A549 (cell line): ENCODE results near the gene USH1G. TPM values are rescaled to one million over a fixed set of nuclear protein-coding genes. Genes with fewer than 3 reads are reported as not detected.

ENCODE experiments used
- ATAC-seq, 2 experiments: fragments of 200-7000 bp in 1 of 2; fragments of >200 bp in 1 of 2; cut with Nextera tagmentation in 1 of 2; cut with Tn5 transposase in 1 of 2; 3 replicates each; pipeline versions ENCODE4 v1.8.0 to v1.9.1; 2018 to 2020; ENCODE audit warnings: mild to moderate bottlenecking in 1 of 2, moderate library complexity in 1 of 2
- CTCF ChIA-PET: fragments of 300-600 bp; sonication (Branson Sonifier 250); formaldehyde crosslinking; extraction: SDS; loops from one replicate; lab custom pipeline; 2021; ENCODE audit warnings: antibody characterized with exemption, inconsistent platforms; lab: Yijun Ruan, JAX
- POLR2A ChIA-PET: fragments of 350-600 bp; formaldehyde crosslinking; extraction: SDS; loops from one replicate; lab custom pipeline; 2021; ENCODE audit warnings: antibody characterized with exemption, inconsistent platforms; lab: Yijun Ruan, JAX
- DNase-seq, 2 experiments: peaks; one replicate each; pipeline versions ENCODE4 v3.0.0 to v3.0.0-alpha.2; 2011 to 2016; ENCODE audit warnings: low read depth in 1 of 2, low spot score in 1 of 2
- FAIRE-seq: peaks from 2 replicates; lab custom pipeline; 2011; peaks lifted over from hg19 to GRCh38; lab: Jason Lieb, UNC
- H3K27ac ChIP-seq, 2 experiments: fragments of >200 bp; sonication (Bioruptor Twin); formaldehyde crosslinking; 3 replicates each; pipeline ENCODE4 v1.5.1; 2016 to 2017
- H3K4me1 ChIP-seq: fragments of >200 bp; sonication (Bioruptor Twin); formaldehyde crosslinking; 3 replicates; pipeline ENCODE4 v1.6.1; 2016
- H3K4me2 ChIP-seq: fragments of >200 bp; sonication (Bioruptor Twin); formaldehyde crosslinking; 3 replicates; pipeline ENCODE4 v1.6.1; 2016
- H3K4me3 ChIP-seq: fragments of >200 bp; sonication (Bioruptor Twin); formaldehyde crosslinking; 3 replicates; pipeline ENCODE4 v1.5.1; 2016
- H3K9me3 ChIP-seq: fragments of >200 bp; sonication (Bioruptor Twin); formaldehyde crosslinking; 3 replicates; pipeline ENCODE4 v1.6.1; 2016
- BHLHE40 ChIP-seq: IDR thresholded peaks from 2 replicates; pipeline ENCODE4 v1.6.1; 2012; ENCODE audit warnings: low read depth, low read length, inconsistent platforms
- CEBPB ChIP-seq, 2 experiments: fragments of >200 bp in 1 of 2; sonication (Bioruptor Twin) in 1 of 2; formaldehyde crosslinking in 1 of 2; IDR thresholded peaks; 2 replicates each; pipeline ENCODE4 v1.6.1; 2012 to 2016
- CHD4 ChIP-seq: fragments of 200-600 bp; sonication (generic); IDR thresholded peaks from 2 replicates; pipeline ENCODE4 v1.6.1; 2016; ENCODE audit warnings: antibody characterized with exemption, mild to moderate bottlenecking, borderline replicate concordance
- ESRRA ChIP-seq: fragments of 150-350 bp; IDR thresholded peaks from 2 replicates; pipeline ENCODE4 v1.6.1; 2014; ENCODE audit warnings: mild to moderate bottlenecking, low read length, borderline replicate concordance
- FOSL2 ChIP-seq, 2 experiments: fragments of 450-650 bp in 1 of 2; fragments of >200 bp in 1 of 2; sonication (Bioruptor Twin) in 1 of 2; formaldehyde crosslinking; IDR thresholded peaks; 2 replicates each; pipeline versions ENCODE4 v1.5.0 to v1.6.1; 2016 to 2020; ENCODE audit warnings: mild to moderate bottlenecking in 1 of 2, moderate library complexity in 1 of 2
- HEYL ChIP-seq: fragments of 250-450 bp; sonication (Bioruptor Pico); IDR thresholded peaks from 2 replicates; pipeline ENCODE4 v1.8.0; 2021; ENCODE audit warnings: mild to moderate bottlenecking, moderate library complexity
- HOXA7 ChIP-seq: fragments of 250-450 bp; sonication (Bioruptor Pico); IDR thresholded peaks from 2 replicates; pipeline ENCODE4 v1.5.0; 2020; ENCODE audit warnings: mild to moderate bottlenecking, moderate library complexity
- KDM1A ChIP-seq: fragments of 200-600 bp; sonication (generic); IDR thresholded peaks from 2 replicates; pipeline ENCODE4 v1.6.1; 2016; ENCODE audit warnings: low read depth, mild to moderate bottlenecking
- KDM5A ChIP-seq: fragments of 200-600 bp; sonication (generic); IDR thresholded peaks from 2 replicates; pipeline ENCODE4 v1.6.1; 2016; ENCODE audit warnings: antibody characterized with exemption, mild to moderate bottlenecking
- MAFK ChIP-seq: fragments of 450-650 bp; IDR thresholded peaks from 2 replicates; pipeline ENCODE4 v1.6.1; 2014; ENCODE audit not compliant: partially characterized antibody
- MAZ ChIP-seq: fragments of 150-350 bp; IDR thresholded peaks from 2 replicates; pipeline ENCODE4 v1.6.1; 2014; ENCODE audit warnings: antibody characterized with exemption, low read depth, low read length, borderline replicate concordance
- MYC ChIP-seq: IDR thresholded peaks from 2 replicates; pipeline ENCODE4 v1.6.1; 2012; ENCODE audit warnings: mild to moderate bottlenecking, inconsistent platforms, low read length, improper control_type of control experiment, borderline replicate concordance
- NFE2L2 ChIP-seq: fragments of 150-350 bp; conservative IDR thresholded peaks from 2 replicates; pipeline ENCODE4 v1.6.1; 2014; ENCODE audit warnings: low read length
- NR3C1 ChIP-seq: fragments of >200 bp; sonication (Bioruptor Twin); formaldehyde crosslinking; IDR thresholded peaks from 3 replicates; pipeline ENCODE4 v1.6.1; 2017
- PBX3 ChIP-seq: IDR thresholded peaks from 2 replicates; pipeline ENCODE4 v1.6.1; 2012
- PHF8 ChIP-seq: fragments of 200-600 bp; sonication (generic); IDR thresholded peaks from 2 replicates; pipeline ENCODE4 v1.6.1; 2016; ENCODE audit warnings: low read depth, mild to moderate bottlenecking, antibody characterized with exemption, moderate library complexity, borderline replicate concordance
- RAD21 ChIP-seq, 2 experiments: fragments of >200 bp in 1 of 2; sonication (Bioruptor Twin) in 1 of 2; formaldehyde crosslinking in 1 of 2; IDR thresholded peaks in 1 of 2; conservative IDR thresholded peaks in 1 of 2; 2 replicates in 1 of 2; 3 replicates in 1 of 2; pipeline ENCODE4 v1.6.1; 2012 to 2018; ENCODE audit warnings: inconsistent platforms in 1 of 2
- RARB ChIP-seq: fragments of 250-450 bp; sonication (Bioruptor Pico); IDR thresholded peaks from 2 replicates; pipeline ENCODE4 v1.8.0; 2021; ENCODE audit warnings: mild to moderate bottlenecking, moderate library complexity
- RFX5 ChIP-seq: fragments of 450-650 bp; IDR thresholded peaks from 2 replicates; pipeline ENCODE4 v1.7.1; 2014; ENCODE audit warnings: antibody characterized with exemption, mild to moderate bottlenecking, moderate library complexity
- WGBS: methylation state at CpG from one replicate; pipeline ENCODE4 v1.1.6; 2017; ENCODE audit errors: missing lambda C conversion rate; 5-methylcytosine and 5-hydroxymethylcytosine counted together
- polyA plus RNA-seq, 4 experiments: library from polyadenylated mRNA; depleted of rRNA in 3 of 4; stranded (reverse); fragments of >200 nt; fragmentation: RNase III in 1 of 4; extraction: RNeasy Plus Mini Kit Qiagen cat#74134 plus additional on column Dnase treatment in 1 of 4; gene quantifications; 2 replicates in 3 of 4; 3 replicates in 1 of 4; pipeline ENCODE4 v1.2.3, GENCODE V29; 2011 to 2017

USH1G gene
- polyA plus RNA-seq, 2 of the 4 experiments (the other 2 are of a cell fraction), result 0.09 to 0.12 TPM

- no peak for DNase-seq
- no peaks in the 10 kb centered on the region for H3K9me3 ChIP-seq
- no peak for FAIRE-seq
- TF ChIP-seq HEYL (CRISPR knock-in tag) (no peak), PHF8 (no peak), RFX5 (no peak), HOXA7 (no peak), MYC (no peak), BHLHE40 (no peak), NFE2L2 (peak; percentile 62; the same call in 1 of the 2 replicates)
- TF ChIP-seq, all 56 proteins: peak for 1
- no peak overlapping the region for H3K4me2 ChIP-seq
- ChIA-PET CTCF (interaction anchor here (0.7 to 42.4 kb wide), 6 partner anchors 13 to 87 kb away, joined by 3 to 1302 read pairs (median 5); partner anchors contain the start of genes GRIN2C and NAT9), POLR2A (no interaction called here)
- H3K4me3 ChIP-seq, result no peak overlapping the region
- ATAC-seq, result no peak
- H3K4me1 ChIP-seq, result peaks cover 17% of the 10 kb centered on the region
- H3K27ac ChIP-seq, result no peak overlapping the region
- WGBS, result 86% methylated on average over 6 of the region's 6 CpGs
Observed at GRCh38 chr17:74875977-74876593, 47.0 kb downstream of the USH1G start.

GRCh38 chr17:74875155-74875976, 47.7 kb downstream of the USH1G start:
- POLR2A ChIA-PET, result interaction anchor here (1.0 kb wide), 1 partner anchor 19 kb away, joined by 3 read pairs; no protein-coding TSS in a partner anchor
- CTCF ChIA-PET, result interaction anchor here (0.7 to 42.4 kb wide), 7 partner anchors 14 to 87 kb away, joined by 3 to 1302 read pairs (median 7); partner anchors contain the start of genes GRIN2C and NAT9
- WGBS, result 69% methylated on average over 5 of the region's 5 CpGs
- Histone ChIP-seq H3K4me1 (peaks cover 22% of the 10 kb centered on the region), H3K27ac (no peak overlapping the region), H3K9me3 (no peaks in the 10 kb centered on the region), H3K4me3 (no peak overlapping the region), H3K4me2 (no peak overlapping the region)
- TF ChIP-seq BHLHE40, result no peak
- TF ChIP-seq RAD21 (conservative IDR thresholded peaks at IDR 0.05 in 1 of 2, IDR thresholded peaks at IDR 0.05 in 1 of 2), result no peak
- no peak for TF ChIP-seq PHF8
- TF ChIP-seq PBX3, result no peak
- TF ChIP-seq CEBPB (IDR thresholded peaks at IDR 0.05), result no peak
- TF ChIP-seq MAZ, result no peak
- ATAC-seq (no peak), DNase-seq (no peak), FAIRE-seq (no peak)

GRCh38 chr17:74874615-74875037, 48.4 kb downstream of the USH1G start:
- Histone ChIP-seq H3K27ac (peak overlapping the region in 1 of 2 experiments; percentile 94; a peak in 4 of 6 replicates), H3K9me3 (no peaks in the 10 kb centered on the region), H3K4me1 (peaks cover 22% of the 10 kb centered on the region), H3K4me3 (no peak overlapping the region), H3K4me2 (peak overlapping the region; percentile 83)
- DNase-seq (no peak), FAIRE-seq (no peak), ATAC-seq (no peak)
- WGBS, result 94% methylated on average over 5 of the region's 5 CpGs
- ChIA-PET CTCF (interaction anchor here (1.3 to 42.4 kb wide), 8 partner anchors 13 to 87 kb away, joined by 3 to 1302 read pairs (median 8); partner anchors contain the start of genes GRIN2C and NAT9), POLR2A (interaction anchor here (1.0 kb wide), 1 partner anchor 19 kb away, joined by 3 read pairs; no protein-coding TSS in a partner anchor)
- TF ChIP-seq FOSL2 (IDR thresholded peaks at IDR 0.05) (no peak), FOSL2 (CRISPR knock-in tag; IDR thresholded peaks at IDR 0.05) (no peak)

GRCh38 chr17:74873874-74874614, 49.0 kb downstream of the USH1G start:
- ChIA-PET POLR2A (interaction anchor here (1.0 to 2.4 kb wide), 18 partner anchors 8 to 386 kb away, joined by 3 to 43 read pairs (median 9); partner anchors contain the start of genes CDR2L, NUP85 and SLC16A5), CTCF (interaction anchor here (1.0 to 42.4 kb wide), 11 partner anchors 14 to 87 kb away, joined by 3 to 1302 read pairs (median 6); partner anchors contain the start of genes FADS6, GRIN2C, NAT9 and OTOP2)
- H3K4me2 ChIP-seq, result peak overlapping the region; percentile 83
- H3K9me3 ChIP-seq, result no peaks in the 10 kb centered on the region
- WGBS, result 50% methylated on average over 6 of the region's 6 CpGs
- peaks cover 22% of the 10 kb centered on the region for H3K4me1 ChIP-seq
- FAIRE-seq, result peak; percentile 51
- ATAC-seq, result peak; percentile 35 to 59; a peak in 4 of 6 replicates
- TF ChIP-seq MAFK (peak; percentile 5), CHD4 (no peak), RARB (peak; percentile 9; the same call in 1 of the 2 replicates), KDM5A (no peak), NR3C1 (no peak), ESRRA (no peak), KDM1A (no peak)
- peak overlapping the region; percentile 58 for H3K4me3 ChIP-seq
- H3K27ac ChIP-seq, result peak overlapping the region; percentile 91 to 94
- DNase-seq, result peak; percentile 78
